HepG2 (cell line): ENCODE data around the gene ZNF280A. TPM values are rescaled to one million over a fixed set of nuclear protein-coding genes. Genes with fewer than 3 reads are reported as not detected.

Source experiments
- ATAC-seq: fragments of 200-7000 bp; cut with Tn5 transposase; 3 replicates; pipeline ENCODE4 v1.9.1; 2020; ENCODE audit warnings: mild to moderate bottlenecking, moderate library complexity
- BruUV-seq: library from RNA; stranded (reverse); fragments of 400-500 nt; replicated peaks from 2 replicates; lab custom pipeline; 2021; lab: Mats Ljungman, UMichigan
- CTCF ChIA-PET: fragments of 300-600 bp; formaldehyde crosslinking; extraction: SDS; loops from one replicate; lab custom pipeline; 2021; ENCODE audit warnings: low total read pairs, inconsistent platforms, low intra/inter-chr PET ratio; lab: Yijun Ruan, JAX
- POLR2A ChIA-PET: fragments of 350-600 bp; sonication (Branson Sonifier 250); formaldehyde crosslinking; loops from one replicate; lab custom pipeline; 2020; ENCODE audit warnings: antibody characterized with exemption, inconsistent platforms; lab: Yijun Ruan, JAX
- DNase-seq: peaks from one replicate; pipeline ENCODE4 v3.0.0-alpha.2; 2015; ENCODE audit warnings: low spot score
- FAIRE-seq: peaks from 3 replicates; lab custom pipeline; 2011; peaks lifted over from hg19 to GRCh38; lab: Jason Lieb, UNC
- H2AFZ ChIP-seq: one replicate; pipeline ENCODE4 v1.6.1; 2011; ENCODE audit warnings: low read length, inconsistent platforms
- H3K27ac ChIP-seq: fragments of 300-600 bp; 3 replicates; pipeline ENCODE4 v1.8.0; 2011; ENCODE audit warnings: mixed run types, mild to moderate bottlenecking, mixed read lengths, low read length, inconsistent platforms; ENCODE audit not compliant: insufficient read depth; ENCODE audit errors: extremely low read length
- H3K27me3 ChIP-seq, 2 experiments: fragments of 200-600 bp in 1 of 2; 2 replicates in 1 of 2; 3 replicates in 1 of 2; pipeline versions ENCODE4 v1.6.0 to v1.8.0; 2011; ENCODE audit warnings: low read length in 2 of 2, mild to moderate bottlenecking in 2 of 2, moderate library complexity in 2 of 2, inconsistent platforms in 1 of 2; ENCODE audit not compliant: insufficient read depth in 2 of 2, control insufficient read depth in 1 of 2
- H3K36me3 ChIP-seq, 2 experiments: fragments of 200-600 bp in 1 of 2; replicated peaks in 1 of 2; 2 replicates in 1 of 2; 3 replicates in 1 of 2; pipeline versions ENCODE4 v1.5.1 to v1.8.0; 2011; ENCODE audit warnings: low read length in 2 of 2, inconsistent platforms in 1 of 2; ENCODE audit not compliant: insufficient read depth in 2 of 2, control insufficient read depth in 1 of 2
- H3K4me1 ChIP-seq: 2 replicates; pipeline ENCODE4 v1.5.1; 2012; ENCODE audit warnings: low read length, inconsistent platforms; ENCODE audit not compliant: insufficient read depth
- H3K4me2 ChIP-seq: 2 replicates; pipeline ENCODE4 v1.6.0; 2011; ENCODE audit warnings: low read depth, low read length, inconsistent platforms
- H3K4me3 ChIP-seq, 3 experiments: fragments of 200-600 bp in 1 of 3; sonication (generic), shearing (Covaris generic) in 1 of 3; replicated peaks in 1 of 3; 2 replicates each; pipeline ENCODE4 v1.5.1; 2011 to 2016; ENCODE audit warnings: low read length in 3 of 3, inconsistent platforms in 2 of 3, low read depth in 2 of 3, mild to moderate bottlenecking in 2 of 3, control low read depth in 1 of 3, mixed read lengths in 1 of 3; ENCODE audit not compliant: insufficient read depth in 1 of 3
- H3K79me2 ChIP-seq: one replicate; pipeline ENCODE4 v1.6.1; 2011; ENCODE audit warnings: low read length, inconsistent platforms; ENCODE audit not compliant: insufficient read depth
- H3K9ac ChIP-seq: 2 replicates; pipeline ENCODE4 v1.6.0; 2011; ENCODE audit warnings: mild to moderate bottlenecking, low read depth, low read length, inconsistent platforms; ENCODE audit not compliant: insufficient read depth
- H3K9me3 ChIP-seq: 2 replicates; pipeline ENCODE4 v1.5.1; 2012; ENCODE audit warnings: mild to moderate bottlenecking, low read length
- H4K20me1 ChIP-seq: 2 replicates; pipeline ENCODE4 v1.6.0; 2011; ENCODE audit warnings: inconsistent platforms, mild to moderate bottlenecking, low read length, moderate library complexity; ENCODE audit not compliant: insufficient read depth
- ATF3 ChIP-seq: sonication (generic); formaldehyde crosslinking; IDR thresholded peaks from 2 replicates; pipeline ENCODE4 v1.4.0; 2020; ENCODE audit warnings: missing genetic modification reagents
- NR2F6 ChIP-seq, 2 experiments: IDR thresholded peaks; 2 replicates each; pipeline ENCODE4 v1.6.1; 2016; ENCODE audit warnings: antibody characterized with exemption in 1 of 2, mild to moderate bottlenecking in 1 of 2
- PAWR ChIP-seq: sonication (generic); formaldehyde crosslinking; IDR thresholded peaks from 2 replicates; pipeline ENCODE4 v1.4.0; 2020; ENCODE audit warnings: missing genetic modification reagents, mild to moderate bottlenecking, borderline replicate concordance
- SP140L ChIP-seq: sonication (generic); formaldehyde crosslinking; IDR thresholded peaks from 2 replicates; pipeline ENCODE4 v1.4.0; 2020; ENCODE audit warnings: missing genetic modification reagents, borderline replicate concordance
- SRSF4 ChIP-seq: fragments of 200-400 bp; formaldehyde crosslinking; IDR thresholded peaks from one replicate; pipeline ENCODE4 v1.6.1; 2018; ENCODE audit warnings: mild to moderate bottlenecking, low read depth, low read length, moderate library complexity; ENCODE audit not compliant: poor library complexity, severe bottlenecking
- TCF12 ChIP-seq, 2 experiments: fragments of 450-650 bp in 1 of 2; sonication (generic) in 1 of 2; formaldehyde crosslinking in 1 of 2; IDR thresholded peaks; 2 replicates each; pipeline versions ENCODE4 v1.6.1 to v1.8.0; 2017 to 2022; ENCODE audit warnings: antibody characterized with exemption in 1 of 2, mild to moderate bottlenecking in 1 of 2, missing genetic modification reagents in 1 of 2, moderate library complexity in 1 of 2
- TGIF2 ChIP-seq: IDR thresholded peaks from 2 replicates; pipeline ENCODE4 v1.6.1; 2016; ENCODE audit warnings: control low read depth, missing compliant biosample characterization
- ZMAT3 ChIP-seq: sonication (generic); formaldehyde crosslinking; conservative IDR thresholded peaks from 2 replicates; pipeline ENCODE4 v1.7.0; 2021; ENCODE audit warnings: missing genetic modification reagents
- ZMYM4 ChIP-seq: sonication (generic); formaldehyde crosslinking; IDR thresholded peaks from 2 replicates; pipeline ENCODE4 v1.8.1; 2023; ENCODE audit warnings: mild to moderate bottlenecking, missing genetic modification reagents
- ZNF331 ChIP-seq: sonication (generic); formaldehyde crosslinking; IDR thresholded peaks from 2 replicates; pipeline ENCODE4 v1.4.0; 2020; ENCODE audit warnings: missing genetic modification reagents
- ZNF788 ChIP-seq: sonication (generic); formaldehyde crosslinking; IDR thresholded peaks from 2 replicates; pipeline ENCODE4 v1.5.0; 2020; ENCODE audit warnings: mild to moderate bottlenecking, missing genetic modification reagents, borderline replicate concordance
- WGBS: methylation state at CpG from one replicate; pipeline ENCODE4 v1.1.6; 2017; ENCODE audit warnings: low lambda C conversion rate; 5-methylcytosine and 5-hydroxymethylcytosine counted together
- in situ Hi-C: cut with HindIII; loops from 2 replicates; pipeline ENCODE4 v1.10.0; 2017; ENCODE audit warnings: low pct_unique_long_range_greater_than_20kb; ENCODE audit not compliant: extremely low pct_ligation_motif_present
- intact Hi-C: fragments of 100-400 bp; cut with micrococcal nuclease; formaldehyde crosslinking; loops from one replicate; pipeline ENCODE4 v1.10.0; 2022; ENCODE audit not compliant: unreplicated experiment
- polyA plus RNA-seq, 8 experiments: library from polyadenylated mRNA; depleted of rRNA in 3 of 8; stranded (reverse) in 7 of 8; unstranded in 1 of 8; fragments of >200 nt; fragmentation: Illumina TruSeq in 4 of 8; extraction: Trizol in 4 of 8; gene quantifications; 2 replicates each; pipeline versions ENCODE4 v1.2.1 to v1.2.3, GENCODE V29; 2011 to 2016; ENCODE audit warnings: low read depth in 4 of 8, missing spikeins in 1 of 8, mixed read lengths in 1 of 8; ENCODE audit not compliant: insufficient read depth in 1 of 8
- total RNA-seq, 5 experiments: library from RNA; depleted of rRNA; stranded (reverse); fragments of >200 nt; fragmentation: Illumina TruSeq; extraction: Trizol; gene quantifications; 2 replicates each; pipeline ENCODE4 v1.2.3, GENCODE V29; 2016; ENCODE audit warnings: low read depth in 1 of 5

Gene ZNF280A
- total and polyA plus RNA-seq, 2 of the 13 experiments (the other 11 are each of a cell fraction or from before 2014, with no cell fraction given): 1.4 to 2.9 TPM

DNA sequence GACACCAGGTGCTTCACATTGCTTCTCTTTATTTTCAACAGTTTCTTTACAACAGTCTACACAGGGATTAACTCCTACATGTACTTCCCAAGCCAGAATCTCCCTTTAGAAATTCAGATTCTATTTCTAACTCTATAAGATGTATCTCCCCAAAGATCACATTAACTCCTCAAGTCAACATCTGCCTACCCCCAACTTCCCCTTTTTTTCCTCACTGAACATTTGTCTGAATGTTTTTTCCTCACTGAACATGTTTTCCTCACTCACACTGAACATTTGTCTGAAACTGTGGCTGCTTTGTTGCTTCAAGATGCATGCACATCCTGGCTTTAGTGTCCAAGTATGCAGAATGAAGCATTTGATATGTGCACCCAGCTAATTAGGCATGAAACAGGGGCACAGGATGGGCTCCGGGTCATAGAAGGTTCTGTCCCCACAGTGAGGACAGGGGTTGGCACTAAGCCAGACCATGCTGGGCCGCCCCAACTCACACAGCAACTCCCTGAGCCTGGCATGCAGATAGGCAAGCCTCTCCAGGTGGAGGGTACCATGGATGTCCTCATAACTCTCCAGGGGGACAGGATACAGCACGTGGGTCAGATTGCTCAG is 27.7 kb upstream of the ZNF280A start (continued):
- TF ChIP-seq SRSF4 (no peak), NR2F6 (IDR thresholded peaks at IDR 0.05) (no peak), NR2F6 (CRISPR knock-in tag; IDR thresholded peaks at IDR 0.05) (no peak), SP140L (no peak), ATF3 (CRISPR knock-in tag) (no peak), ZNF331 (CRISPR knock-in tag) (no peak)
- TF ChIP-seq, all 625 proteins: peak for 0

DNA sequence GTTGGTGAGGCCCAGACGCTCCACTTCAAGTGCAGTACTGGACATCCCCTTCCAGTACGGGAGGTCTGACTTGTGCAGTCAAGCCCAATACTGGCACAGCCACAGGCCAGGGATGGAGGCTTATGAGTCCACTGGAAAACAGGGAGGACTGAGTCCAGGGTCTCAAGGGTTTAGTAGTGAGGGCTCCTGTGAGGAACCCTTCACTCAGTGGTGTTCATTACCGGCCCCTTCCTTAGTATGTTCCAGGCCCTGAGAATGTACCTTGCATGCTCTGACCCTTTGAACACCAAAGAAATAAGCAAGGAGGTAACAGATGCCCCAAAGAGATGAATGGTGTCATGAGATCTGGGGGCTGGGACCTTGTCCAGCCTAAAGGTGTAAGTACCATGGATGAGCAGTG is 27.2 kb upstream of the ZNF280A start:
- Histone ChIP-seq H3K4me2 (no peak overlapping the region), H3K4me1 (no peaks in the 10 kb centered on the region), H3K27ac (no peak overlapping the region), H2AFZ (no peak overlapping the region), H3K9me3 (no peaks in the 10 kb centered on the region), H3K79me2 (no peaks in the 10 kb centered on the region), H3K27me3 (peaks cover 0 to 13% of the 10 kb centered on the region in 2 experiments; a peak in 2 of 5 replicates), H3K9ac (no peak overlapping the region), H3K36me3 (no peaks in the 10 kb centered on the region), H4K20me1 (no peaks in the 10 kb centered on the region), H3K4me3 (no peak overlapping the region)
- CTCF ChIA-PET: no interaction called here
- TF ChIP-seq TCF12 (IDR thresholded peaks at IDR 0.05): no peak
- no peak for TF ChIP-seq TCF12 (CRISPR knock-in tag; IDR thresholded peaks at IDR 0.05)
- TF ChIP-seq TGIF2 (CRISPR knock-in tag): no peak
- TF ChIP-seq ZMAT3: no peak
- no peak for TF ChIP-seq ZMYM4 (CRISPR knock-in tag)
- TF ChIP-seq ZNF788 (CRISPR knock-in tag): no peak
- TF ChIP-seq PAWR (CRISPR knock-in tag): no peak
- FAIRE-seq: no peak
- POLR2A ChIA-PET: no interaction called here
- WGBS: 0% methylated on average over 1 of the region's 3 CpGs
- intact Hi-C loops (no loop called here), in situ Hi-C loops (no loop called here)
- no peak for ATAC-seq
- no peak for DNase-seq
- BruUV-seq: no TSS peak
